Panc1 (cell line): ENCODE measurements around the gene SFN.

Experiments used
- CTCF ChIP-seq: fragments of 450-650 bp; IDR thresholded peaks from 2 replicates; pipeline ENCODE4 v1.5.1; 2017; ENCODE audit warnings: mild to moderate bottlenecking
- REST ChIP-seq, 2 experiments: IDR thresholded peaks; 2 replicates each; pipeline ENCODE4 v1.6.1; 2011 to 2012; ENCODE audit warnings: low read depth in 2 of 2, control low read depth in 1 of 2, low read length in 1 of 2, mild to moderate bottlenecking in 1 of 2, moderate library complexity in 1 of 2; ENCODE audit not compliant: insufficient read depth in 1 of 2
- TCF7L2 ChIP-seq: IDR thresholded peaks from 2 replicates; pipeline ENCODE4 v1.6.1; 2011; ENCODE audit warnings: mild to moderate bottlenecking, low read depth, low read length, inconsistent platforms

- TF ChIP-seq CTCF = no peak
- no peak for TF ChIP-seq REST (IDR thresholded peaks at IDR 0.05; ENCODE audit: insufficient read depth in 1 of 2, low read depth in 2 of 2, low read length in 1 of 2)
- TF ChIP-seq TCF7L2 = no peak
Measured at GRCh38 chr1:26831059-26831458, 31.9 kb upstream of the SFN start.
